Body of pancreas (tissue), 4 donors: Measurements from ENCODE around the gene ZC3H7A. TPM values are rescaled to one million over a fixed set of nuclear protein-coding genes. Genes with fewer than 3 reads are reported as not detected.
"Not testable (repeated sequence)": the region's sequence is repeated elsewhere in the genome, so short reads cannot be mapped to it uniquely, and the experiment has no call there.

Experiments used
- ATAC-seq: fragments of 150-250 bp; one replicate; pipeline ENCODE4 v1.9.1; 2016
- DNase-seq, 4 donors: peaks; one replicate each; pipeline ENCODE4 v3.0.0-alpha.2; 2019
- H3K27ac ChIP-seq, 4 donors: fragments of 200-600 bp; sonication (generic); 1 replicate in 3 of 4; 2 replicates in 1 of 4; pipeline versions ENCODE4 v1.5.1 to v1.6.1; 2016 to 2019; ENCODE audit warnings: mild to moderate bottlenecking in 1 of 4, mixed read lengths in 1 of 4, moderate library complexity in 1 of 4
- H3K27me3 ChIP-seq, 2 donors: fragments of 200-600 bp; sonication (generic); one replicate each; pipeline ENCODE4 v1.6.0; 2016; ENCODE audit warnings: mild to moderate bottlenecking in 1 of 2
- H3K36me3 ChIP-seq, 2 donors: fragments of 200-600 bp; sonication (generic); replicated peaks in 1 of 2; 2 replicates each; pipeline ENCODE4 v1.5.1; 2016; ENCODE audit warnings: low read depth in 2 of 2; ENCODE audit not compliant: insufficient read depth in 1 of 2
- H3K4me1 ChIP-seq: fragments of 200-600 bp; sonication (generic); one replicate; pipeline ENCODE4 v1.6.0; 2016
- H3K4me3 ChIP-seq, 2 donors: fragments of 200-600 bp; sonication (generic); 1 replicate in 1 of 2; 2 replicates in 1 of 2; pipeline ENCODE4 v1.5.1; 2016 to 2019
- H3K9me3 ChIP-seq, 3 donors: fragments of 200-600 bp; sonication (generic); 1 replicate in 2 of 3; 2 replicates in 1 of 3; pipeline ENCODE4 v1.5.1; 2016
- POLR2A ChIP-seq, 3 donors: fragments of 450-650 bp; IDR thresholded peaks; one replicate each; pipeline ENCODE4 v1.6.1; 2016; ENCODE audit warnings: antibody characterized with exemption in 3 of 3, mild to moderate bottlenecking in 2 of 3
- WGBS, 2 donors: methylation state at CpG; one replicate each; pipeline ENCODE4 v1.1.5; 2017; 5-methylcytosine and 5-hydroxymethylcytosine counted together
- intact Hi-C: fragments of 100-400 bp; cut with DNase I; formaldehyde crosslinking; loops from one replicate; pipeline ENCODE4 v1.15.1; 2023
- total RNA-seq, 2 donors: library from RNA; depleted of rRNA; stranded (reverse); fragments of >200 nt; gene quantifications; one replicate each; pipeline ENCODE4 v1.1.0, GENCODE V29; 2016
- TF ChIP-seq, protein P1 (sequence below), 7 experiments: fragments of 450-650 bp in 4 of 7; fragments of 200-600 bp in 3 of 7; sonication (generic) in 3 of 7; IDR thresholded peaks; one replicate each; pipeline ENCODE4 v1.5.1; 2016 to 2019; ENCODE audit warnings: antibody characterized with exemption in 7 of 7

ZC3H7A gene
- total RNA-seq, 2 donors from 2014 or later, result 26.4 to 49.5 TPM

DNA sequence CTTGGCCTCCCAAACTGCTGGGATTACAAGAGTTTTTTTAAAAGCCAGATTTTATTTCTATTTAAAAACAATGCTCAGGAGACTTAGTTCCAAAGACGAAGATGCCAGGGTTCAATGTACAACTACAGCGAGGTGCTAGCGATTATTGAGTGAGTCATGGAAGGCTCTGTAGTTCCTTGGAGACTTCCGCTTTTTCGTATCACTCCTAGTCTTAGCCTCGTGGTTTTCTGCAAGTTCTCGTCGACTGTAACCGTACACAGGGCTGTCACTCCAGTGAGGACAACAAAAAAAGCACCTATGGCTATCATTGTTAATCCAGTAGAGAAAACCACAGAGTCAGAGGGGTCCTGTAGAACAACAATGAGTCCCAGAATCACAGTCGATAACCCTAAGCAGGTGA is 22.7 kb upstream of the ZC3H7A start:
- Histone ChIP-seq H3K4me1 (peaks cover 9% of the 10 kb centered on the region), H3K36me3 (no peaks in the 10 kb centered on the region), H3K27me3 (no peaks in the 10 kb centered on the region), H3K4me3 (no peak overlapping the region), H3K9me3 (no peaks in the 10 kb centered on the region), H3K27ac (no peak overlapping the region)
- TF ChIP-seq, protein P1, sequence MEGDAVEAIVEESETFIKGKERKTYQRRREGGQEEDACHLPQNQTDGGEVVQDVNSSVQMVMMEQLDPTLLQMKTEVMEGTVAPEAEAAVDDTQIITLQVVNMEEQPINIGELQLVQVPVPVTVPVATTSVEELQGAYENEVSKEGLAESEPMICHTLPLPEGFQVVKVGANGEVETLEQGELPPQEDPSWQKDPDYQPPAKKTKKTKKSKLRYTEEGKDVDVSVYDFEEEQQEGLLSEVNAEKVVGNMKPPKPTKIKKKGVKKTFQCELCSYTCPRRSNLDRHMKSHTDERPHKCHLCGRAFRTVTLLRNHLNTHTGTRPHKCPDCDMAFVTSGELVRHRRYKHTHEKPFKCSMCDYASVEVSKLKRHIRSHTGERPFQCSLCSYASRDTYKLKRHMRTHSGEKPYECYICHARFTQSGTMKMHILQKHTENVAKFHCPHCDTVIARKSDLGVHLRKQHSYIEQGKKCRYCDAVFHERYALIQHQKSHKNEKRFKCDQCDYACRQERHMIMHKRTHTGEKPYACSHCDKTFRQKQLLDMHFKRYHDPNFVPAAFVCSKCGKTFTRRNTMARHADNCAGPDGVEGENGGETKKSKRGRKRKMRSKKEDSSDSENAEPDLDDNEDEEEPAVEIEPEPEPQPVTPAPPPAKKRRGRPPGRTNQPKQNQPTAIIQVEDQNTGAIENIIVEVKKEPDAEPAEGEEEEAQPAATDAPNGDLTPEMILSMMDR (IDR thresholded peaks at IDR 0.05), result no peak
- no peak for TF ChIP-seq POLR2A (IDR thresholded peaks at IDR 0.05)
- ATAC-seq, result no peak
- DNase-seq, result no peak
- WGBS, 2 donors, result 66 to 77% methylated on average over 10 of the region's 10 CpGs
- intact Hi-C loops, result no loop called here

DNA sequence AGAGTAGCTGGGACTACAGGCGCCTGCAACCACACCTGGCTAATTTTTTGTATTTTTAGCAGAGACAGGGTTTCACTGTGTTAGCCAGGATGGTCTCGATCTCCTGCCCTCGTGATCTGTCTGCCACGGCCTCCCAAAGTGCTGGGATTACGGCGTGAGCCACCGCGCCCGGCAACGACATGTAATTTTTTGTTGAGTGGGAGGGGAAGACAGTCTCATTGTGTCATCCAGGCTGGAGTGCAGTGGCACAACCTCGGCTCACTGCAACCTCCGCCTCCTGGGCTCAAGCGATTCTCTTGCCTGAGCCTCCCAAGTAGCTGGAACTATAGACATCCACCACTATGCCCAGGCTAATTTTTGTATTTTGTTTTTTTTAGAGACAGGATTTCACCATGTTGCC is 21.9 kb upstream of the ZC3H7A start:
- WGBS, 2 donors, result 96% methylated on average over 13 of the region's 13 CpGs
- H3K36me3 ChIP-seq, ATAC-seq, H3K27ac ChIP-seq, H3K9me3 ChIP-seq, H3K4me1 ChIP-seq, H3K4me3 ChIP-seq, H3K27me3 ChIP-seq, DNase-seq, intact Hi-C loops: not testable (repeated sequence)

DNA sequence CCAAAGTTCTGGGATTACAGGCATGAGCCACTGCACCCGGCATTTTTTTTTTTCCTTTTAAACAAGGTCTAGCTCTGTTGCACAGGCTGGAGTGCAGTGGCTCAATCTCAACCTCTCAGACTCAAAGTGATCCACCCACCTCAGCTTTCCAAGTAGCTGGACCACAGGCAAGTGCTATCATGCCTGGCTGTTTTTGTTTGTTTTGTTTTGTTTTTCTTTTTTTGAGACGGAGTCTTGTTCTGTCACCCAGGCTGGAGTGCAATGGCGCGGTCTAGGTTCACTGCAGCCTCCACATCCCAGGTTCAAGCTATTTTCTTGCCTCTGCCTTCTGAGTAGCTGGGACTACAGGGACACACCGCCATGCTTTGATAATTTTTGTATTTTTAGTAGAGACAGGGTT is 19.1 kb upstream of the ZC3H7A start:
- no peaks in the 10 kb centered on the region for H3K4me1 ChIP-seq
- no peaks in the 10 kb centered on the region for H3K36me3 ChIP-seq
- H3K27ac ChIP-seq, result no peak overlapping the region
- H3K4me3 ChIP-seq, result no peak overlapping the region
- no peak for DNase-seq
- ATAC-seq, result no peak
- intact Hi-C loops, result no loop called here
- no peaks in the 10 kb centered on the region for H3K27me3 ChIP-seq
- H3K9me3 ChIP-seq, result no peaks in the 10 kb centered on the region
- TF ChIP-seq, protein P1 (IDR thresholded peaks at IDR 0.05), result no peak
- no peak for TF ChIP-seq POLR2A (IDR thresholded peaks at IDR 0.05)
- 68 to 82% methylated on average over 5 of the region's 5 CpGs for whole genome bisulfite sequencing, 2 donors

GRCh38 chr16:11814800-11815199 is 17.7 kb upstream of the ZC3H7A start:
- WGBS, 2 donors, result 62 to 67% methylated on average over 4 of the region's 4 CpGs
- H3K36me3 ChIP-seq, H3K27me3 ChIP-seq, H3K4me3 ChIP-seq, ATAC-seq, H3K27ac ChIP-seq, intact Hi-C loops, H3K9me3 ChIP-seq, H3K4me1 ChIP-seq: not testable (repeated sequence)
- peak in 1 of 4 donors; percentile 51 for DNase-seq

- Histone ChIP-seq H3K36me3 (no peaks in the 10 kb centered on the region), H3K27ac (no peak overlapping the region), H3K9me3 (no peaks in the 10 kb centered on the region), H3K27me3 (no peaks in the 10 kb centered on the region), H3K4me3 (no peak overlapping the region), H3K4me1 (no peaks in the 10 kb centered on the region)
- intact Hi-C loops, result loop anchor here (10.0 kb wide), 1 partner anchor 392 kb away; no protein-coding TSS in a partner anchor
- TF ChIP-seq, protein P1 (IDR thresholded peaks at IDR 0.05), result no peak
- TF ChIP-seq POLR2A (IDR thresholded peaks at IDR 0.05), result no peak
- WGBS, 2 donors, result 67 to 73% methylated on average over 8 of the region's 8 CpGs
- ATAC-seq (no peak), DNase-seq (no peak)
Measured at GRCh38 chr16:11806721-11807120, 9.7 kb upstream of the ZC3H7A start.

GRCh38 chr16:11805556-11805955 is 8.5 kb upstream of the ZC3H7A start:
- ATAC-seq, result no peak
- no peaks in the 10 kb centered on the region for H3K9me3 ChIP-seq
- H3K27me3 ChIP-seq, result no peaks in the 10 kb centered on the region
- intact Hi-C loops, result loop anchor here (10.0 kb wide), 1 partner anchor 391 kb away; no protein-coding TSS in a partner anchor
- H3K36me3 ChIP-seq, result no peaks in the 10 kb centered on the region
- DNase-seq, result no peak
- WGBS, 2 donors, result 74 to 91% methylated on average over 3 of the region's 3 CpGs
- H3K27ac ChIP-seq, result no peak overlapping the region
- H3K4me1 ChIP-seq, result no peaks in the 10 kb centered on the region
- no peak for TF ChIP-seq POLR2A (IDR thresholded peaks at IDR 0.05)
- TF ChIP-seq, protein P1 (IDR thresholded peaks at IDR 0.05), result no peak
- no peak overlapping the region for H3K4me3 ChIP-seq
